GF-D8 (cell line): ENCODE data around the gene MAGEE1.

Source experiments
- DNase-seq: peaks from one replicate; lab custom pipeline; 2025; lab: John Stamatoyannopoulos, UW

The MAGEE1 gene, protein sequence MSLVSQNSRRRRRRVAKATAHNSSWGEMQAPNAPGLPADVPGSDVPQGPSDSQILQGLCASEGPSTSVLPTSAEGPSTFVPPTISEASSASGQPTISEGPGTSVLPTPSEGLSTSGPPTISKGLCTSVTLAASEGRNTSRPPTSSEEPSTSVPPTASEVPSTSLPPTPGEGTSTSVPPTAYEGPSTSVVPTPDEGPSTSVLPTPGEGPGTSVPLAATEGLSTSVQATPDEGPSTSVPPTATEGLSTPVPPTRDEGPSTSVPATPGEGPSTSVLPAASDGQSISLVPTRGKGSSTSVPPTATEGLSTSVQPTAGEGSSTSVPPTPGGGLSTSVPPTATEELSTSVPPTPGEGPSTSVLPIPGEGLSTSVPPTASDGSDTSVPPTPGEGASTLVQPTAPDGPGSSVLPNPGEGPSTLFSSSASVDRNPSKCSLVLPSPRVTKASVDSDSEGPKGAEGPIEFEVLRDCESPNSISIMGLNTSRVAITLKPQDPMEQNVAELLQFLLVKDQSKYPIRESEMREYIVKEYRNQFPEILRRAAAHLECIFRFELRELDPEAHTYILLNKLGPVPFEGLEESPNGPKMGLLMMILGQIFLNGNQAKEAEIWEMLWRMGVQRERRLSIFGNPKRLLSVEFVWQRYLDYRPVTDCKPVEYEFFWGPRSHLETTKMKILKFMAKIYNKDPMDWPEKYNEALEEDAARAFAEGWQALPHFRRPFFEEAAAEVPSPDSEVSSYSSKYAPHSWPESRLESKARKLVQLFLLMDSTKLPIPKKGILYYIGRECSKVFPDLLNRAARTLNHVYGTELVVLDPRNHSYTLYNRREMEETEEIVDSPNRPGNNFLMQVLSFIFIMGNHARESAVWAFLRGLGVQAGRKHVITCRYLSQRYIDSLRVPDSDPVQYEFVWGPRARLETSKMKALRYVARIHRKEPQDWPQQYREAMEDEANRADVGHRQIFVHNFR

DNA sequence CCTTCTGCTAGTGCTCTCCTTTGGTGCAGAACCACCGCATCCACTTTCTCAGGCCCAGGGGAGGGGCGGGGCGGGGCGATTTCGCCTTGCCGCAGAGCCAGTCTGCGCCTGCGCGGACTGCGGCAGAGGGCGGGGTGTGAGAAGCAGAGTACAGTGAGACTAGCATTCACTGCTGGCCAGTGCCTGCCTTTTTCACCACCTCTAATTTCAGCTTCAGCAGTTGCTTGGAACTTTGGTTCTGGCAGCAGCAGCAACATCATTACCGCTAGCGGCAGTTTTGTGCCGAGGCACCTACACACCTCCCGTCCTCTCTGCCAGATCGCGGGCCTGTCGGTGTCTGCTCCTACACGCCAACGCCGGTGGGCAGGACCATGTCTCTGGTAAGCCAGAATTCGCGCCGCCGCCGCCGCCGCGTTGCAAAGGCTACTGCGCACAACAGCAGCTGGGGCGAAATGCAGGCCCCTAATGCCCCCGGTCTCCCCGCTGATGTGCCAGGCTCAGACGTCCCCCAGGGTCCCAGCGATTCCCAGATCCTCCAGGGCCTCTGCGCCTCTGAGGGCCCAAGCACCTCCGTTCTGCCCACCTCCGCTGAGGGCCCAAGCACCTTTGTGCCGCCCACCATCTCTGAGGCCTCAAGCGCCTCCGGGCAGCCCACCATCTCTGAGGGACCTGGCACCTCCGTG is at the start of gene MAGEE1:
Gene MAGEE1, plus strand, starts transcription at position 151 of the 683 bp plus-strand sequence. Its CDS starts 221 bp downstream, at position 372.
- no peak for DNase-seq

DNA sequence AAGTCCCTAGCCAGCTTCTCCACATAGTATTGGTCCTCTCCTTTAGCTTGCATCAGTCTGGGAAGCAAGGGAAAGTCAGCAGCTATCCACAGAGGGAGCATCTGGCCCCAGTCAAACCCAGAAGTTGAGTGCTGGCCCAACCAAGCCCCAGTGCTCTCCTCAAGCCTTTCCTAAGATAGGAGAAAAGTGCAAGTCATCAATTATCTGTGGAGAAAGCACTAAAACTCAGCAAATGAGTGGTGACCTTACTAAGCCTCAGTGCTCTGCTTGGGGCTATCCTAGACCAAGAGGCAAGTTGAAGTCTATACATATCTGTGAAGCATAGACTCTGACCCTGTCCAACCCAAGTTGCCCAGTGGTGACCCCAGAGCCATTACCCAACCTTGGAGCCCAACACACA is 28.5 kb upstream of the MAGEE1 start:
- DNase-seq, result no peak

DNA sequence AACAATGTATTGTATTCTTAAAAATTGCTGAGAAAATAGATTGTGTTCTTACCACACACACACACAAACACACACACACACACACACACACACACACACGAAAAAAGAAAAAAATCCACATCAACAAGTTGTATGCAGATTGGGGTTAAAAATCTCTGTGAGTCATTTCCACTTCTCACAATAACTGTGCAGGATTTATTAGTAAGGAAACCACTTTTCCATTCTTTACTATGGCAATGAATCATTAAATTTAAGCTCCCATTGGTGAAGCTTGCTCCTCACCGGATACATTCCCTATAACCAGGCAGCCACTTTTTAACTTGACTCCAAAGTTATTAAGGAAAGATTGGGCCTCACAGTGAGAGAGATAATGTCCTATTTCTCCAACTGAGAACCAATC is 19.7 kb upstream of the MAGEE1 start:
- no peak for DNase-seq

DNA sequence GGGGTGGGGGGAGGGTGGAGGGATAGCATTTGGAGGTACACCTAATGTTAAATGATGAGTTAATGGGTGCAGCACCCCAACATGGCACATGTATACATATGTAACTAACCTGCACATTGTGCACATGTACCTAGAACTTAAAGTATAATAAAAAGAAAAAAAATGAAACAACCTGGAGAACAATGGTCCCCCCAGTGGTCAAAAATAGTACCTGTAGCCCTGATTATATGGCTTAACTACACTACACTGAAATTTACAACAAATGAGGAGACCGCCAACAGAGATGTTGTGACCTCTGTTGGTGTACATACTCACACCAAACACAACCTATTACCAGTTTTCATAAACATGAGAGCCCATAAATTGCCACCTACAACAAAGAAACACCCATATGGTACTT is 7.3 kb upstream of the MAGEE1 start:
- no peak for DNase-seq

DNA sequence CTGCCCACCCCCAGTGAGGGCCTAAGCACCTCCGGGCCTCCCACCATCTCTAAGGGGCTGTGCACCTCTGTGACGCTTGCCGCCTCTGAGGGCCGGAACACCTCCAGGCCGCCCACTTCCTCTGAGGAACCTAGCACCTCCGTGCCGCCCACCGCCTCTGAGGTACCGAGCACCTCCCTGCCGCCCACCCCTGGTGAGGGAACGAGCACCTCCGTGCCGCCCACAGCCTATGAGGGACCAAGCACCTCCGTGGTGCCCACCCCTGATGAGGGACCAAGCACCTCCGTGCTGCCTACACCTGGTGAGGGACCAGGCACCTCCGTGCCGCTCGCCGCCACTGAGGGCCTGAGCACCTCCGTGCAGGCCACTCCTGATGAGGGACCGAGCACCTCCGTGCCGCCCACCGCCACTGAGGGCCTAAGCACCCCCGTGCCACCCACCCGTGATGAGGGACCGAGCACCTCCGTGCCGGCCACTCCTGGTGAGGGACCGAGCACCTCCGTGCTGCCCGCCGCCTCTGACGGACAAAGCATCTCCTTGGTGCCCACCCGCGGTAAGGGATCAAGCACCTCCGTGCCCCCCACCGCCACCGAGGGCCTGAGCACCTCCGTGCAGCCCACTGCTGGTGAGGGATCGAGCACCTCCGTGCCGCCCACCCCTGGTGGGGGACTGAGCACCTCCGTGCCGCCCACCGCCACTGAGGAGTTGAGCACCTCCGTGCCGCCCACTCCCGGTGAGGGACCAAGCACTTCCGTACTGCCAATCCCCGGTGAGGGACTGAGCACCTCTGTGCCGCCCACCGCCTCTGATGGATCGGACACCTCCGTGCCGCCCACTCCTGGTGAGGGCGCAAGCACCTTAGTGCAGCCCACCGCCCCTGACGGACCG is 977 bp downstream of the MAGEE1 start:
- no peak for DNase-seq

DNA sequence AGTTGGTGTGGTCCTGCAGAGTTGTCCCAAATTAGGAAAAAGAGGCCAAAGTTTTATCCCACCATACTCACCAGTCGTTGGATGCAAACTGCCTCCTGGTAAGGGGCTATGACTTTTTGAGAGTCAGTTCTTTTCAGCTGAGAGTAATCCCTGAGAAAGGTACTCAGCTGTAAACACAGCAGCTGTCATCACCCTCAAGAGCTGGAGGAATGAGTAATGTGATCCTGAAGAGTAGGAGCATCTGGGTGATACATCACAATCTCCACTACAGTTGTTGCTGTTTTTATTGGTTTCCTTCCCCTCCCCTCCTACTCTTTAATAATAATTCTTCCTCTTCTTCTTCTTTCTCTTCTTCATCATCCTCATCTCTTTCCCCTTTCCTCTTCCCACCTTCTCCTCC is 5.7 kb downstream of the MAGEE1 start:
- no peak for DNase-seq

DNA sequence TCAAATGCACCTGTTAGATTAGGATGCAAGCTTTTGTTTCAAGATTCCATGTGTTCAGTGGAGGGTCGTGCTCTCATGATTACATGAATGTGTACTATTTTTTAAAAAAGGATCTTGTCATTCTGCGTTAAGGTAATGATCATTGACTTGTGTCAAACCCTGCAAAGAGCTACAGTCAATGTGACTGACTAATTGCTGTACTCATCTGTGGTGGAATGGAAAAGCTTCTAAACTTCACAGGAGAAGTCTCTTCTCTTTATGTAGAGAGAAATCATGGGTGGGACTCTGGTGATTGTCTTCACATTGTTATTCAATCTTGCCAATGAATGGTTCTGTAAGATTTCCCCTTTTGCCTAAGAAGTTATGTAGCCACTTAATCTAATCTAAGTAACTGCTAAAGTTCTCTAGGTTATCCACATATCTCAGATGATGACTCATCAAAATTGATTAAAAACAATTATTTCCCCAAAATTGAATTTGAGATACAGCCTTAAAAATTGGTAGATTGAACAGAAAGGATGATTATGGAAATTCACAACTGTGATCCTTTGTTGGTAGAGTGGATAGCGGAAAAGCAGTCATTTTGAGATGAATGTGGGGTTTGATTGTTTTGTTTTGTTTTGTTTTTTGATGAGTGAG is 6.7 kb downstream of the MAGEE1 start:
- no peak for DNase-seq

DNA sequence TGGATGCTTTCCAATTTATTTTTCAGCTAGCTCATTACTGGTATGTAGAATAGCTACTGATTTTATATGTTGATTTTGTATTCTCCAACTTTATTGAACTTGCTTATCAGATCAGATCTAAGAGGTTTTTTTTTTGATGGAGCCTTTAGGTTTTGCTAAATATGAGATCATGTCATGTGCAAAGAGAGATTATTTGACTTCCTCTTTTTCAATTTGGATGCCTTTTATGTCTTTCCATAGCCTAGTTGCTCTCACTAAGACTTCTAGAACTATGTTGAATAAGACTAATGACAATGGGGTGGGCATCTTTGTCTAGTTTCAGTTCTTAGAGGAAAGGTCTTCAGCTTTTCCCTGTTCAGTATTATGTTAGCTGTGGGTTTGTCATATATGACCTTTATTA is 11.7 kb downstream of the MAGEE1 start:
- DNase-seq, result no peak

DNA sequence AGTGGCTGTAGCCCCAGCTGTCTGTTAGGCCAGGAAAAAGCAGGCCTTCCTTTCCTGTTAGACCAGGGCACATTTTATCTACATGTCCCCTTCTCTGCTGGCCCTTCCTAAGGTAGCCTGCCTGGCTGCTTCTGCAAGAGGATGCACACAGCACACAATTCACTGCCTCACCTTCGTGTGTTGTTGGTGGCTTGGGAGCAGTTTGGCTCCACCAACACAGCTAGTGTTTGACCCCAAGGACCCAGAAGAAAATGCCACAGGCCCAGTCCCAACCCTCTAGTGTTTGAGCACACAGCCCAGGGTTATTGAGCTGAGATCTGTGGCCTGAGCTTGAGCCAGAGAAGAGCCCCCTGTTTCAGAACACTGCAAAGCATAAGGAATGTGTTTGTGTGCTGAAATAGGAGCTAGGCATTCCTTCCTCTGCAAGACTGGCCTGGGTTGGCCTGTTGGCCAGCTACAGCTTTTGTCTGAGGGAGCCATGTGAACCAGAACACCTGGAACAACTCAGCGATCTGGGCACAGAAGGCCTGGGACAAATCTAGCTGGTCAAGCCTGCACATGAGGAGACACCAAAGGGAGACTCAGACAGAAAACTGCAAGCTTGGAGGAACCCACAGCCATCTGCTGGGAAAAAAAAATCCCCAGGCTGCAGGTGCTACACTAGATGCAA is 26.4 kb downstream of the MAGEE1 start:
- no peak for DNase-seq

DNA sequence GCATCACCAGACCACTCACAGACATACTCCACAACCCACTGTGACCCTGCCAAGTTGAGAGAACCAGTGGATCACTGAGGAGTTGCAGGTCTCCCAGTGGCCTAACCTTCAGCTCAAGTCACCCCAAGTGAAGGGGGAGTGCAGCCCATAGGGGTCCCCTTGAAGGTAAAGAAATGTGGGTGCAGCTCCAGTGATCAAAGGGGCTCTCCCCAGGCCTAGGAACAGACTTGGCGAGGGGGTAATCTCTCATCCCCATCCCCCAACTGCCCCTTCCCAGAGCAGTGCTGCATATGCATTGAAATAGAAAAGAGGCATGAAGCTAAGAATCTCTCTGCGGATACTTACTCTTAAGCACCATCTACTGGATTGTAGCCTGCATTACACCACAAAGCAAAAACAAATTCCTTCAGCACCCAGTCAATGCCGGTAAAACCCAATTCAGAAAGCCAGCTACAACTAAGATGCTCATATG is 27.0 kb downstream of the MAGEE1 start:
- no peak for DNase-seq

DNA sequence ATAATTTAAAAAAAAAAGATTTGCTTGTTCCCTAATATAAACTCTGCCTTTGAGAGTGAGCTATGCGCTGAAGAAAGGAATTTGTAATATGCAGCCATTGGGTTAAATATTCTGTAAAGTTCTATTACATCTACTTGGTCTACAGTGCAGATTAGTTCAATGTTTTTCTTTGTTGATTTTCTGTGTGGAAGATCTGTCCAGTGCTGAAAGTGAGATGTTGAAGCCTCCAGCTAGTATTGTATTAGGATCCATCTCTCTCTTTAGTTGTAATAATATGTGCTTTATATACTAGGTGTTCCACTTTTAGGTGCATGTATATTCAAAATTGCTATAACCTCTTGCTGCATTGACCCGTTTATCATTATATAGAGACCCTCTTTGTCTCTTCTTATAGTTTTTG is 49.8 kb downstream of the MAGEE1 start:
- no peak for DNase-seq
